Measurements from ENCODE around the gene KASH5.

DNA sequence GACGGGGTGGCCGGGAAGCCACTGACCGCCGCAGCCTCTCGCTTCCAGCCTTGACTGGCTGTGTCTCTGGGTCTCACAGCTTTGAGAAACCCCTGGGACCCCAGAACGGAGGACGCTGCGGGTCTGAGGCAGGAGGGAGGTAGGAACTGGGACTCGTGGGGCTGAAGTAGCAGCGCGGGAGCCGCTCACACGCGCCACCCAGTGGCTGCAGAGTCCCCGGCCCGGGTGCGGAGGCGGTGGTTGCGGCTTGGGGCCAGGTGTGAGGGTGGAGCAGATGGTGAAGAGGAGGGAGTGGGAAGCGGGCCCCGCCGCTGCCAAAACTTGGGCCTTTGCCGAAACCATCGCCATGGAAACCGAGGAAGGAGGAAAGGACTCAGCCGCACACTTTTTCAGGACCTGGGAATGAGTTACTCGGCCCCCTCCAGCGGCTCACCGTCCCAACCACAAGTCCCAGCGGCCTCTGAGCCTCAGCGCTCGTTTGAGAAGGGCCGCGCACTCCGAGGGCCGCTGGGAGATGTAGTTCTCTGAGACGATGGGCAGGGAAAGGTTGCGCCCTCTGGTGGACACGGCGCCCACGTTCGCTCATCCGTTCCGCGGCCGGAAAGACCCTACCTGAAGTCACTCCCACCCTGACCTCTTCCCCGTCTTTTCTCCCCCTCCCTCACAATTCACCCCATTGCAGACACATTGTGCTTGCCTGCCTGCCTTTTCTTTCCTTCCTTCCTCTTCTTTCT, 55.5 kb downstream of the KASH5 start:
- TF ChIP-seq TAF1 (IDR thresholded peaks at IDR 0.05; ENCODE audit: borderline replicate concordance, low read depth, low read length) (no peak), POLR2AphosphoS5 (IDR thresholded peaks at IDR 0.05; ENCODE audit: low read depth, low read length) (no peak), POLR2A (IDR thresholded peaks at IDR 0.05; ENCODE audit: low read depth, low read length) (no peak)
